Lung (tissue), 13 donors: ENCODE data around the gene FGA. TPM values are rescaled to one million over a fixed set of nuclear protein-coding genes. Genes with fewer than 3 reads are reported as not detected.

ENCODE experiments used
- ATAC-seq: fragments of 200-7000 bp; cut with Tn5 transposase; one replicate; pipeline ENCODE4 v1.9.1; 2020; ENCODE audit warnings: moderate number of reproducible peaks; ENCODE audit not compliant: insufficient read depth, low FRiP score
- DNase-seq, 3 donors: peaks; one replicate each; pipeline ENCODE4 v3.0.0-alpha.2; 2013 to 2017
- H3K27ac ChIP-seq, 2 donors: one replicate each; pipeline ENCODE4 v1.5.1; 2013; ENCODE audit warnings: mild to moderate bottlenecking in 2 of 2, moderate library complexity in 2 of 2, control low read depth in 1 of 2, inconsistent platforms in 1 of 2, low read depth in 1 of 2, low read length in 1 of 2
- H3K27me3 ChIP-seq, 3 donors: one replicate each; pipeline ENCODE4 v1.5.1; 2013; ENCODE audit warnings: low read length in 2 of 3; ENCODE audit not compliant: control insufficient read depth in 3 of 3, insufficient read depth in 3 of 3
- H3K36me3 ChIP-seq, 4 donors: one replicate each; pipeline ENCODE4 v1.5.1; 2013; ENCODE audit warnings: low read length in 4 of 4, mild to moderate bottlenecking in 1 of 4, moderate library complexity in 1 of 4; ENCODE audit not compliant: control insufficient read depth in 4 of 4, insufficient read depth in 4 of 4
- H3K4me1 ChIP-seq, 5 donors: one replicate each; pipeline ENCODE4 v1.5.1; 2013; ENCODE audit warnings: low read length in 5 of 5, mild to moderate bottlenecking in 2 of 5, moderate library complexity in 1 of 5; ENCODE audit not compliant: control insufficient read depth in 5 of 5, insufficient read depth in 5 of 5
- H3K4me3 ChIP-seq: one replicate; pipeline ENCODE4 v1.5.1; 2013; ENCODE audit warnings: mild to moderate bottlenecking, control low read depth, moderate library complexity
- H3K9ac ChIP-seq, 2 donors: one replicate each; pipeline ENCODE4 v1.5.1; 2013; ENCODE audit warnings: low read length in 2 of 2, control low read depth in 1 of 2; ENCODE audit not compliant: insufficient read depth in 1 of 2
- H3K9me3 ChIP-seq, 4 donors: one replicate each; pipeline ENCODE4 v1.5.1; 2013; ENCODE audit warnings: low read length in 3 of 4, mild to moderate bottlenecking in 1 of 4, moderate library complexity in 1 of 4; ENCODE audit not compliant: control insufficient read depth in 4 of 4, insufficient read depth in 3 of 4
- WGBS, 2 donors: extraction: QIAGEN DNeasy Blood & Tissue Kit; methylation state at CpG; one replicate each; pipeline ENCODE4 v1.1.7; 2013; 5-methylcytosine and 5-hydroxymethylcytosine counted together
- polyA plus RNA-seq, 2 donors: library from polyadenylated mRNA; stranded (reverse); fragments of 200-250 nt; gene quantifications; one replicate each; pipeline ENCODE4 v1.2.1, GENCODE V29; 2013
- small RNA-seq: library from RNA; depleted of rRNA; stranded (forward); fragments of <200 nt; gene quantifications from one replicate; pipeline ENCODE3, GENCODE V24; 2014; ENCODE audit warnings: low replicate concordance
- total RNA-seq, 2 donors: library from RNA; depleted of rRNA in 1 of 2; stranded (reverse); fragments of >200 nt in 1 of 2; gene quantifications; one replicate each; pipeline ENCODE4 v1.2.1, GENCODE V29; 2014 to 2021
- TF ChIP-seq, protein P1 (sequence below): IDR thresholded peaks from 2 replicates; pipeline ENCODE4 v1.5.1; 2012; ENCODE audit warnings: mild to moderate bottlenecking; ENCODE audit errors: control extremely low read depth, extremely low read depth
- donor health status: control.
- donor health status: control.
- donor health status: Bipolar disorder and iron deficiency.
- donor health status: healthy.
- donor health status: DM: yes; HTN: yes; CAD: no.

FGA gene
- total and polyA plus RNA-seq, 4 donors, result 1.4 to 56.1 (median 15.2) TPM

DNA sequence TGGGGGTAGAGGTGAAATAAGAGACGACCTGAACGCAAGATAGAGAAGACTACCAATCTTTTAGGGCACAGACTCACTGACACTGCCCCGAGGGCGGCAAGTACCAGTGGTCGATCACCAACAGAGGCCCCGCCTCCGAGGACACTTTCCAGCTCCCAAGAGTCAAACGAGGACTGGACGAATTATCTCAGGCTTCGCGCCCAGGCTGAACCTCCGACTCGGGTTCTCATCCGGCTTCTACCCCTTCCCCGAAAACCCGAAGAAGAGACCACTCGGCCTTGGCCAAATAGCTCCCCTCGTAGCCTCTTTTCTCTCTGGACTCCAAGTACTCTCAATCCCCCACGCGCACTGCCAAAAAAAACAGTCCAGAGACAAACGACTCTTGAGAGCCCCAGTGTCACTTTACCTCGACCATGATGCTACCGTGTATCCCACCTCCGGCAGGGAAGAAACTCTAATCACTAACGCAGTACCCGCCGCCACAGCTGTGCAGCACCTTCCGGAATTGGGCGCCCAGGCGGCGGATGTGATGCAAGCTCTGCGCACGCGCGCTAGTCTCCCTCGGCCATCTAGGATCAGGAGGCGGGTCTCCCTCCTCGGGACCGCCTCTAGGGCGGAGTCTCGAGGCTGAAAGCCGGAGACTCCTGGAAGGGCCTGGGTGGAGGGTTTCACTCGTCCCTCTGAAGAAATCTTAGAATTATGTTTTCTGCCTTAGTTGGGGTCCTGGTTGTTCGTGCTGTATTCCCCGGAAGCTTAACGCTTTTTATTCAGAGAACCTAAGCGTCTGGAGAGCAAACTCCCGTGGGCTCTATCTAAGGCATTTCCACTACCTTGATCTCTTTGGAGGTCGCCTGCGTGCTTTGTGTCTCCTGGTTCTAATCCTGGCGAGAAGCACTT, 40.4 kb downstream of the FGA start, which contains the start of gene PLRG1:
TSS of gene PLRG1 (minus strand) at position 507 of the 897 bp plus-strand sequence. CDS start at position 415, 92 bp downstream.
- 1% methylated on average over 51 of the region's 51 CpGs for WGBS, 2 donors
- H3K9me3 ChIP-seq, result no peaks in the 10 kb centered on the region
- H3K4me3 ChIP-seq, result peak within 1 kb of the TSS; percentile 86
- peak; percentile 98 for ATAC-seq
- TF ChIP-seq, protein P1, sequence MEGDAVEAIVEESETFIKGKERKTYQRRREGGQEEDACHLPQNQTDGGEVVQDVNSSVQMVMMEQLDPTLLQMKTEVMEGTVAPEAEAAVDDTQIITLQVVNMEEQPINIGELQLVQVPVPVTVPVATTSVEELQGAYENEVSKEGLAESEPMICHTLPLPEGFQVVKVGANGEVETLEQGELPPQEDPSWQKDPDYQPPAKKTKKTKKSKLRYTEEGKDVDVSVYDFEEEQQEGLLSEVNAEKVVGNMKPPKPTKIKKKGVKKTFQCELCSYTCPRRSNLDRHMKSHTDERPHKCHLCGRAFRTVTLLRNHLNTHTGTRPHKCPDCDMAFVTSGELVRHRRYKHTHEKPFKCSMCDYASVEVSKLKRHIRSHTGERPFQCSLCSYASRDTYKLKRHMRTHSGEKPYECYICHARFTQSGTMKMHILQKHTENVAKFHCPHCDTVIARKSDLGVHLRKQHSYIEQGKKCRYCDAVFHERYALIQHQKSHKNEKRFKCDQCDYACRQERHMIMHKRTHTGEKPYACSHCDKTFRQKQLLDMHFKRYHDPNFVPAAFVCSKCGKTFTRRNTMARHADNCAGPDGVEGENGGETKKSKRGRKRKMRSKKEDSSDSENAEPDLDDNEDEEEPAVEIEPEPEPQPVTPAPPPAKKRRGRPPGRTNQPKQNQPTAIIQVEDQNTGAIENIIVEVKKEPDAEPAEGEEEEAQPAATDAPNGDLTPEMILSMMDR, result no peak
- DNase-seq, result peak; percentile 98
- H3K36me3 ChIP-seq, result peaks cover 0 to 13% (median 7%) of the 10 kb centered on the region in 4 donors
- H3K27me3 ChIP-seq, result no peaks in the 10 kb centered on the region
- H3K4me1 ChIP-seq, result peaks cover 0 to 12% (median 6%) of the 10 kb centered on the region in 5 donors
- peak within 1 kb of the TSS; percentile 92 to 96 for H3K9ac ChIP-seq
- peak within 1 kb of the TSS; percentile 78 to 83 for H3K27ac ChIP-seq

DNA sequence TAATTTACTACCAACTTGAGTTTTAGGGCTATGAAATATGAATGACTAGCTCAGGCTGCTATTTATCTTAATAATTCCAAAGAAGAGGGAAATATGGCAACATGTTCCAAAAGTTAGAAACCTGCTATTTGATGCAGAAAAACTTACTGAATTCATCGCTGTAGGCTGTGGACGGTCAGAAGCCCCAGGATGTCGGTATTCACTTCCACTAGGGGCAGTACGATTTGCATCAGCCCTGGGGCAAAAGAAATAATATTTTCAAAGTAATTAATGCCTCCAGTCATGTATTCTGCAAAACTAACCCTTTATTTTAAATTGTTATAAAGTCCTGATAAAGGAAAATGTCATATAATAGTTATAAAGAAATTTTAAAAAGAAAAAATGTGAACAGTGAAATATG, 44.9 kb downstream of the FGA start:
- DNase-seq, result no peak
- no peak for ATAC-seq
- TF ChIP-seq, protein P1, result no peak
- no peak overlapping the region for H3K4me3 ChIP-seq
- no peaks in the 10 kb centered on the region for H3K27me3 ChIP-seq
- no peak overlapping the region for H3K9ac ChIP-seq
- no peaks in the 10 kb centered on the region for H3K9me3 ChIP-seq
- 93 to 95% methylated on average over 4 of the region's 4 CpGs for WGBS, 2 donors
- H3K27ac ChIP-seq, result no peak overlapping the region
- peaks cover 8 to 53% (median 32%) of the 10 kb centered on the region in 4 donors for H3K36me3 ChIP-seq
- H3K4me1 ChIP-seq, result peaks cover 0 to 12% (median 6%) of the 10 kb centered on the region in 5 donors

DNA sequence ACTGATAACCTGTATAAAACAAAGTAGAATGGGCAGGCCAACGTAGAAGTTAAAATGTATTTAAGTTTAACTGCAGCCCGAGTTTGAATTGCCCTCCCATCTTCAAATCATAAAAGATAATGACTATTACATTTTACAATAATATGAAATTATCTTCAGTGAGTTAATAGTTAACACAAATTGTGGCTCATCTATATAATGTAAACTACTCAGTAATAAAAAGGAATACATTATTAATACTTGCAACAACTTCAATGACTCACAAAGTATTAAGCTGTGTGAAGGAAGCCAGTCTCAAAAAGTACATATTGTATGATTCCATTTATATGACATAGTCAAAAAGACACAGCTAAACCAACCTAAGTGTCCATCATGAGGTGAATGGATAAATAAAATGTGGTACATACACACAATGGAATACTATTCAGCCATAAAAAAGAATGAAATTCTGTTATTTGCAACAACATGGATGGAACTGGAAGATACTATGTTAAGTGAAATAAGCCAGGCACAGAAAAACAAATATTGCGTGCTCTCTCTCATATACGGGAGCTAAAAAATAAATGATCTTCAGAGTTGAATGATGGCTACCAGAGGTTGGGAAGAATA, 48.2 kb downstream of the FGA start:
- Histone ChIP-seq H3K36me3 (peaks cover 15 to 78% (median 49%) of the 10 kb centered on the region in 4 donors), H3K4me3 (no peak overlapping the region), H3K27ac (no peak overlapping the region), H3K9ac (no peak overlapping the region), H3K4me1 (no peaks in the 10 kb centered on the region), H3K9me3 (no peaks in the 10 kb centered on the region), H3K27me3 (no peaks in the 10 kb centered on the region)
- WGBS, 2 donors, result 93 to 96% methylated on average over 4 of the region's 4 CpGs
- TF ChIP-seq, protein P1, result no peak
- ATAC-seq (no peak), DNase-seq (no peak)

Small RNAs within 50 kb of the gene (small RNA-seq; reads per million reads assigned to genes)
- gene RNU6-1285P, result not detected

Other genes with a start within 250 kb of the FGA start
- gene DCHS2, start 98.9 kb downstream of the FGA start, total RNA-seq, result 10 to 100 TPM in 1 of 2 donors, 1 to 10 TPM in 1; 1.0 to 13.4 TPM
- gene DCHS2, start 98.9 kb downstream of the FGA start, polyA plus RNA-seq, result under 1 TPM; 0.02 to 0.05 TPM
- 10 to 100 TPM; 61.4 to 62.6 TPM for gene PLRG1, start 40.3 kb downstream of the FGA start, total RNA-seq
- 10 to 100 TPM; 47.0 to 59.7 TPM for gene PLRG1, start 40.3 kb downstream of the FGA start, polyA plus RNA-seq
- gene FGB, start 27.7 kb downstream of the FGA start, total RNA-seq, result 1 to 10 TPM in 1 of 2 donors, under 1 TPM in 1; 0.28 to 1.8 TPM
- under 1 TPM; 0.28 to 0.39 TPM for gene FGB, start 27.7 kb downstream of the FGA start, polyA plus RNA-seq
- gene FGG, start 21.9 kb upstream of the FGA start, total RNA-seq, result 100 to 1,000 TPM in 1 of 2 donors, under 1 TPM in 1; 0.91 to 172 TPM
- gene FGG, start 21.9 kb upstream of the FGA start, polyA plus RNA-seq, result 10 to 100 TPM; 32.8 to 33.2 TPM
- under 1 TPM; 0.37 to 0.58 TPM for gene LRAT, start 153.3 kb upstream of the FGA start, total RNA-seq
- under 1 TPM; 0.13 to 0.63 TPM for gene LRAT, start 153.3 kb upstream of the FGA start, polyA plus RNA-seq
- not detected for gene RBM46, start 190.5 kb upstream of the FGA start, total RNA-seq
- under 1 TPM in 1 of 2 donors, not detected in 1; 0.06 TPM for gene RBM46, start 190.5 kb upstream of the FGA start, polyA plus RNA-seq